Measurements from ENCODE around the gene CMYA5.

Gene CMYA5

GRCh38 chr5:79793722-79794121 is 104.1 kb downstream of the CMYA5 start:
- DNase-seq (ENCODE audit: low spot score): no peak

GRCh38 chr5:79794347-79794746 is 104.7 kb downstream of the CMYA5 start:
- DNase-seq (ENCODE audit: low spot score): no peak

- DNase-seq (ENCODE audit: low spot score): no peak
Measured at GRCh38 chr5:79795764-79796398, 106.2 kb downstream of the CMYA5 start.

GRCh38 chr5:79798893-79799590 is 109.4 kb downstream of the CMYA5 start:
- DNase-seq (ENCODE audit: low spot score): no peak

- no peak for DNase-seq (ENCODE audit: low spot score)
Measured at GRCh38 chr5:79800979-79801827, 111.6 kb downstream of the CMYA5 start.

- peak; percentile 13 for DNase-seq (ENCODE audit: low spot score)
Measured at GRCh38 chr5:79802406-79802805, 112.8 kb downstream of the CMYA5 start.

GRCh38 chr5:79803007-79803406 is 113.4 kb downstream of the CMYA5 start:
- no peak for DNase-seq (ENCODE audit: low spot score)

- DNase-seq (ENCODE audit: low spot score): no peak
Measured at GRCh38 chr5:79806741-79807140, 117.1 kb downstream of the CMYA5 start.

- no peak for DNase-seq (ENCODE audit: low spot score)
Measured at GRCh38 chr5:79809743-79810142, 120.1 kb downstream of the CMYA5 start.

- no peak for DNase-seq (ENCODE audit: low spot score)
Measured at GRCh38 chr5:79811081-79811480, 121.4 kb downstream of the CMYA5 start.

- no peak for DNase-seq (ENCODE audit: low spot score)
Measured at GRCh38 chr5:79811904-79812303, 122.3 kb downstream of the CMYA5 start.

- no peak for DNase-seq (ENCODE audit: low spot score)
Measured at GRCh38 chr5:79814699-79815098, 125.1 kb downstream of the CMYA5 start.

GRCh38 chr5:79816014-79816413 is 126.4 kb downstream of the CMYA5 start:
- no peak for DNase-seq (ENCODE audit: low spot score)

GRCh38 chr5:79820648-79821047 is 131.0 kb downstream of the CMYA5 start:
- no peak for DNase-seq (ENCODE audit: low spot score)

GRCh38 chr5:79824444-79824843 is 134.8 kb downstream of the CMYA5 start:
- DNase-seq (ENCODE audit: low spot score): no peak

- no peak for DNase-seq (ENCODE audit: low spot score)
Measured at GRCh38 chr5:79825802-79826201, 136.2 kb downstream of the CMYA5 start.

- DNase-seq (ENCODE audit: low spot score): no peak
Measured at GRCh38 chr5:79827159-79827629, 137.6 kb downstream of the CMYA5 start.

- no peak for DNase-seq (ENCODE audit: low spot score)
Measured at GRCh38 chr5:79829260-79829659, 139.6 kb downstream of the CMYA5 start.

- peak; percentile 10 for DNase-seq (ENCODE audit: low spot score)
Measured at GRCh38 chr5:79831381-79832309, 142.0 kb downstream of the CMYA5 start.

- DNase-seq (ENCODE audit: low spot score): no peak
Measured at GRCh38 chr5:79832911-79833310, 143.3 kb downstream of the CMYA5 start.

- no peak for DNase-seq (ENCODE audit: low spot score)
Measured at GRCh38 chr5:79834098-79834753, 144.6 kb downstream of the CMYA5 start.

All from kidney capillary endothelial cell (primary cell).